Measurements from ENCODE around the gene ZNF816. TPM values are rescaled to one million over a fixed set of nuclear protein-coding genes. Genes with fewer than 3 reads are reported as not detected.

Gene ZNF816
- total and polyA plus RNA-seq, 2 of the 8 experiments (the other 6 are each of a cell fraction or from before 2014, with no cell fraction given) = 2.7 to 13.2 TPM

GRCh38 chr19:52962394-52963246 is at the start of gene ZNF816 (continued):
- TF ChIP-seq BACH1 (IDR thresholded peaks at IDR 0.05; ENCODE audit: low read length) (peak; percentile 31; the same call in 1 of the 2 replicates), ASH2L (IDR thresholded peaks at IDR 0.05; ENCODE audit: low read length) (peak; percentile 89), CREB1 (IDR thresholded peaks at IDR 0.05) (peak; percentile 57), ATF3 (IDR thresholded peaks at IDR 0.05; ENCODE audit: insufficient read depth, low read depth, low read length) (no peak), SIX5 (IDR thresholded peaks at IDR 0.05; ENCODE audit: low read depth, low read length) (no peak), TAF1 (IDR thresholded peaks at IDR 0.05; ENCODE audit: low read depth, low read length) (peak; percentile 83), POLR2AphosphoS5 (IDR thresholded peaks at IDR 0.05; ENCODE audit: low read depth, low read length) (peak; percentile 83), PHF8 (conservative IDR thresholded peaks at IDR 0.05; ENCODE audit: low read depth, low read length) (peak; percentile 71), EGR1 (IDR thresholded peaks at IDR 0.05; ENCODE audit: borderline replicate concordance, low read depth, low read length) (peak; percentile 94; the same call in 1 of the 2 replicates), CHD1 (IDR thresholded peaks at IDR 0.05; ENCODE audit: low read depth, low read length) (no peak), HDAC2 (IDR thresholded peaks at IDR 0.05; ENCODE audit: borderline replicate concordance in 1 of 2, low read depth in 2 of 2, low read length in 2 of 2) (peak in 1 of 2 experiments; percentile 55; a peak in 1 of 4 replicates), POLR2A (IDR thresholded peaks at IDR 0.05; ENCODE audit: control extremely low read depth in 1 of 2, low read depth in 2 of 2, low read length in 2 of 2) (peak; percentile 42 to 63; a peak in 2 of 3 replicates), MAX (IDR thresholded peaks at IDR 0.05) (peak; percentile 11; the same call in 1 of the 2 replicates)

Data from H1 (cell line).